Measurements from ENCODE around the gene SPNS3. TPM values are rescaled to one million over a fixed set of nuclear protein-coding genes. Genes with fewer than 3 reads are reported as not detected.

Gene SPNS3
- polyA plus RNA-seq, 1 donor from 2014 or later = not detected

- Histone ChIP-seq H3K27ac (ENCODE audit: low read length) (no peak overlapping the region), H3F3A (ENCODE audit: insufficient read depth, low read length, poor library complexity, severe bottlenecking) (no peaks in the 10 kb centered on the region), H2AFZ (ENCODE audit: low read depth, low read length) (no peak overlapping the region), H3K36me3 (ENCODE audit: insufficient read depth, low read length) (no peaks in the 10 kb centered on the region), H3K9me2 (ENCODE audit: insufficient read depth, low read length) (no peaks in the 10 kb centered on the region), H3K4me3 (ENCODE audit: low read length) (no peak overlapping the region), H3K9ac (ENCODE audit: low read length) (no peak overlapping the region), H3K79me2 (replicated peaks; ENCODE audit: insufficient read depth, low read length) (no peaks in the 10 kb centered on the region), H3K9me3 (ENCODE audit: low read length) (no peaks in the 10 kb centered on the region), H4K20me1 (ENCODE audit: insufficient read depth) (no peaks in the 10 kb centered on the region), H3K27me3 (ENCODE audit: insufficient read depth, low read depth, low read length) (no peaks in the 10 kb centered on the region), H3K4me2 (ENCODE audit: low read length) (no peak overlapping the region)
- TF ChIP-seq EZH2 (IDR thresholded peaks at IDR 0.05; ENCODE audit: borderline replicate concordance, insufficient read depth, low read length, poor library complexity, severe bottlenecking) (no peak), RAD21 (conservative IDR thresholded peaks at IDR 0.05) (no peak), SMC3 (conservative IDR thresholded peaks at IDR 0.05; ENCODE audit: poor library complexity) (no peak)
These were observed 93.4 kb downstream of the SPNS3 start for GRCh38 chr17:4527134-4527533.

GRCh38 chr17:4527566-4528125 lies 93.9 kb downstream of the SPNS3 start:
- TF ChIP-seq TAF1 (IDR thresholded peaks at IDR 0.05; ENCODE audit: low read depth) = no peak
- no peak for TF ChIP-seq EZH2 (IDR thresholded peaks at IDR 0.05; ENCODE audit: borderline replicate concordance, insufficient read depth, low read length, poor library complexity, severe bottlenecking)
- no peak for TF ChIP-seq MXI1 (conservative IDR thresholded peaks at IDR 0.05; ENCODE audit: poor library complexity, severe bottlenecking)
- TF ChIP-seq POLR2AphosphoS5 (IDR thresholded peaks at IDR 0.05) = no peak
- TF ChIP-seq REST (IDR thresholded peaks at IDR 0.05; ENCODE audit: borderline replicate concordance) = no peak
- TF ChIP-seq RAD21 (conservative IDR thresholded peaks at IDR 0.05) = no peak
- no peak for TF ChIP-seq EP300 (conservative IDR thresholded peaks at IDR 0.05; ENCODE audit: poor library complexity, severe bottlenecking)
- TF ChIP-seq CTCF (IDR thresholded peaks at IDR 0.05; ENCODE audit: poor library complexity, severe bottlenecking) = no peak
- TF ChIP-seq SMC3 (conservative IDR thresholded peaks at IDR 0.05; ENCODE audit: poor library complexity) = no peak
- Histone ChIP-seq H3K79me2 (replicated peaks; ENCODE audit: insufficient read depth, low read length) (no peaks in the 10 kb centered on the region), H3K27me3 (ENCODE audit: insufficient read depth, low read depth, low read length) (no peaks in the 10 kb centered on the region), H3K36me3 (ENCODE audit: insufficient read depth, low read length) (no peaks in the 10 kb centered on the region), H3F3A (ENCODE audit: insufficient read depth, low read length, poor library complexity, severe bottlenecking) (no peaks in the 10 kb centered on the region), H3K27ac (ENCODE audit: low read length) (no peak overlapping the region), H3K9me3 (ENCODE audit: low read length) (no peaks in the 10 kb centered on the region), H3K9ac (ENCODE audit: low read length) (no peak overlapping the region), H3K4me3 (ENCODE audit: low read length) (no peak overlapping the region), H2AFZ (ENCODE audit: low read depth, low read length) (no peak overlapping the region), H3K9me2 (ENCODE audit: insufficient read depth, low read length) (no peaks in the 10 kb centered on the region), H3K4me2 (ENCODE audit: low read length) (no peak overlapping the region), H4K20me1 (ENCODE audit: insufficient read depth) (no peaks in the 10 kb centered on the region)
